ENCODE measurements around the gene TFDP1. TPM values are rescaled to one million over a fixed set of nuclear protein-coding genes. Genes with fewer than 3 reads are reported as not detected.
A peak's percentile ranks its signal among the peaks of the same experiment; 100 is the strongest.

The TFDP1 gene
- total RNA-seq, 3 donors from 2014 or later, result 31.8 to 34.0 (median 33.3) TPM

DNA sequence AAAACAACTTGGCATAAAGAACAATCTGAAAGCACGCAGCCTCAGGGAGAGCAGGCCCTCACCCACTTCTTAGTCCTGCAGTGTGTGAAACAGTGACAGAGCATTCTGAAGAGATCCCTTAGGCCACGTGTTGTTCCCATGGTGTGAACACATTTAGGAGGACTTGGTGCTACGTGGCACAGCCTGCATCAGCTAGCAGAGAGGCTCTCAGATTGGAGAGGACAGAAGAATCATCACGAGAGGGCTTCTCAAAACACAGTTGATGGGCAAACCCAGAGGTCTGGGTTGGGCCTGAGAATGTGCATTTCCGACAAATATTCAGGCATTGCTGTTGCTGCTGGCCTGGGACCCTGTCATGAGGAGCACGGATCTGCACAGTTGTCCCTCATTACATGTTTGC is 26.1 kb upstream of the TFDP1 start:
- no peaks in the 10 kb centered on the region for H3K36me3 ChIP-seq
- DNase-seq (ENCODE audit: low spot score in 2 of 2), result peak; percentile 2 to 10
- no peaks in the 10 kb centered on the region for H3K4me1 ChIP-seq
- H3K27ac ChIP-seq, result no peak overlapping the region
- no peaks in the 10 kb centered on the region for H3K9me3 ChIP-seq
- TF ChIP-seq, protein P1, sequence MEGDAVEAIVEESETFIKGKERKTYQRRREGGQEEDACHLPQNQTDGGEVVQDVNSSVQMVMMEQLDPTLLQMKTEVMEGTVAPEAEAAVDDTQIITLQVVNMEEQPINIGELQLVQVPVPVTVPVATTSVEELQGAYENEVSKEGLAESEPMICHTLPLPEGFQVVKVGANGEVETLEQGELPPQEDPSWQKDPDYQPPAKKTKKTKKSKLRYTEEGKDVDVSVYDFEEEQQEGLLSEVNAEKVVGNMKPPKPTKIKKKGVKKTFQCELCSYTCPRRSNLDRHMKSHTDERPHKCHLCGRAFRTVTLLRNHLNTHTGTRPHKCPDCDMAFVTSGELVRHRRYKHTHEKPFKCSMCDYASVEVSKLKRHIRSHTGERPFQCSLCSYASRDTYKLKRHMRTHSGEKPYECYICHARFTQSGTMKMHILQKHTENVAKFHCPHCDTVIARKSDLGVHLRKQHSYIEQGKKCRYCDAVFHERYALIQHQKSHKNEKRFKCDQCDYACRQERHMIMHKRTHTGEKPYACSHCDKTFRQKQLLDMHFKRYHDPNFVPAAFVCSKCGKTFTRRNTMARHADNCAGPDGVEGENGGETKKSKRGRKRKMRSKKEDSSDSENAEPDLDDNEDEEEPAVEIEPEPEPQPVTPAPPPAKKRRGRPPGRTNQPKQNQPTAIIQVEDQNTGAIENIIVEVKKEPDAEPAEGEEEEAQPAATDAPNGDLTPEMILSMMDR (IDR thresholded peaks at IDR 0.05), result no peak
- no peak for TF ChIP-seq POLR2AphosphoS5 (IDR thresholded peaks at IDR 0.05)
- no peak for TF ChIP-seq POLR2A (IDR thresholded peaks at IDR 0.05)
- H3K4me3 ChIP-seq, result no peak overlapping the region
- H3K27me3 ChIP-seq, result no peaks in the 10 kb centered on the region
- intact Hi-C loops (cut with DNase I; ENCODE audit: low total_unique reads), result no loop called here

DNA sequence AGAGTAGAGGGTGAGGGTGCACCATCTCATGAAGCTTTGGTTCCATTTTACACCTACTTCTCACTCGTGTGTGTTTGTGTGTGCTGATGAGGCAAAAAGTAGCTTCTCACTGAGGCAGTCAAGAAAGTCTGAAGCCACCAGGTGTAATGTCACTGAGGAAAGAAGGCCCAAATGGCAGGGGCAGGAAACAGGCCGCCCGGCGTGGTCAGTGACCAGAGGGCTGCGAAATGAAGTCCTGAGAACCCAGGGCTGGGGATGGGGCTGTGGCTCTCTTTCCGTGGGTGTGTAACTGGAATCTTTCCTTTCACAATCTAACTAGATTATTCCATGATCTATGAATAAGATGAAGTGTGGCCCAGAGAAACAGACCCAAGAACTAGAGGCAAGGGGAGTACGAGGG is 25.5 kb upstream of the TFDP1 start:
- no peak overlapping the region for H3K27ac ChIP-seq
- H3K36me3 ChIP-seq, result no peaks in the 10 kb centered on the region
- DNase-seq (ENCODE audit: low spot score in 2 of 2), result no peak
- H3K4me3 ChIP-seq, result no peak overlapping the region
- no peaks in the 10 kb centered on the region for H3K9me3 ChIP-seq
- no peaks in the 10 kb centered on the region for H3K27me3 ChIP-seq
- no peak for TF ChIP-seq POLR2AphosphoS5 (IDR thresholded peaks at IDR 0.05)
- TF ChIP-seq POLR2A (IDR thresholded peaks at IDR 0.05), result no peak
- TF ChIP-seq, protein P1 (IDR thresholded peaks at IDR 0.05), result no peak
- intact Hi-C loops (cut with DNase I; ENCODE audit: low total_unique reads), result no loop called here
- no peaks in the 10 kb centered on the region for H3K4me1 ChIP-seq

DNA sequence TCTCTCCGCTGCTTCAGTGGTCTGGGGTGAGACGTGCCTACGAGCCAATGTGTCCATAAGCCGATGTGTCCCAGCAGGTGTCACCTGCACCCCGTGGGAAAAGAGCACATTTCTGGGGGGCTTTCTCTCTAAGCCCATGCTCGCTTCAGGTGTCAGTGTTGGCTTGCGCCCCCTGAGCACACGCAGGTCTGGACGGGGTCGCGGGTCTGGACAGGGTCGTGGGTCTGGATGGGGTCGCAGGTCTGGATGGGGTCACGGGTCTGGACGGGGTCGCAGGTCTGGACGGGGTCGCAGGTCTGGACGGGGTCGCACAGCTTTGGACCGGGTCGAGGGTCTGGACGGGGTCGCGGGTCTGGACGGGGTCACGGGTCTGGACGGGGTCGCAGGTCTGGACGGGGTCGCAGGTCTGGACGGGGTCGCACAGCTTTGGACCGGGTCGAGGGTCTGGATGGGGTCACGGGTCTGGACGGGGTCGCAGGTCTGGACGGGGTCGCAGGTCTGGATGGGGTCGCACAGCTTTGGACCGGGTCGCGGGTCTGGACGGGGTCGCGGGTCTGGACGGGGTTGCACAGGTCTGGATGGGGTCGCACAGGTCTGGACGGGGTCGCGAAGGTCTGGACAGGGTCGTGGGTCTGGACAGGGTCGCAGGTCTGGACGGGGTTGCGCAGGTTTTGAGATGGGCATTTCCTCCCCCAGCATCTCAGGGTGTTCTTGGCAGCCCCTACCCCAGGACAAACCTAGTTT is 24.5 kb upstream of the TFDP1 start:
- Histone ChIP-seq H3K9me3 (no peaks in the 10 kb centered on the region), H3K27me3 (no peaks in the 10 kb centered on the region), H3K4me1 (no peaks in the 10 kb centered on the region), H3K4me3 (no peak overlapping the region), H3K27ac (no peak overlapping the region), H3K36me3 (no peaks in the 10 kb centered on the region)
- no peak for TF ChIP-seq POLR2A (IDR thresholded peaks at IDR 0.05)
- no peak for TF ChIP-seq POLR2AphosphoS5 (IDR thresholded peaks at IDR 0.05)
- TF ChIP-seq, protein P1 (IDR thresholded peaks at IDR 0.05), result no peak
- intact Hi-C loops (cut with DNase I; ENCODE audit: low total_unique reads), result no loop called here
- peak; percentile 10 to 24 for DNase-seq (ENCODE audit: low spot score in 2 of 2)

DNA sequence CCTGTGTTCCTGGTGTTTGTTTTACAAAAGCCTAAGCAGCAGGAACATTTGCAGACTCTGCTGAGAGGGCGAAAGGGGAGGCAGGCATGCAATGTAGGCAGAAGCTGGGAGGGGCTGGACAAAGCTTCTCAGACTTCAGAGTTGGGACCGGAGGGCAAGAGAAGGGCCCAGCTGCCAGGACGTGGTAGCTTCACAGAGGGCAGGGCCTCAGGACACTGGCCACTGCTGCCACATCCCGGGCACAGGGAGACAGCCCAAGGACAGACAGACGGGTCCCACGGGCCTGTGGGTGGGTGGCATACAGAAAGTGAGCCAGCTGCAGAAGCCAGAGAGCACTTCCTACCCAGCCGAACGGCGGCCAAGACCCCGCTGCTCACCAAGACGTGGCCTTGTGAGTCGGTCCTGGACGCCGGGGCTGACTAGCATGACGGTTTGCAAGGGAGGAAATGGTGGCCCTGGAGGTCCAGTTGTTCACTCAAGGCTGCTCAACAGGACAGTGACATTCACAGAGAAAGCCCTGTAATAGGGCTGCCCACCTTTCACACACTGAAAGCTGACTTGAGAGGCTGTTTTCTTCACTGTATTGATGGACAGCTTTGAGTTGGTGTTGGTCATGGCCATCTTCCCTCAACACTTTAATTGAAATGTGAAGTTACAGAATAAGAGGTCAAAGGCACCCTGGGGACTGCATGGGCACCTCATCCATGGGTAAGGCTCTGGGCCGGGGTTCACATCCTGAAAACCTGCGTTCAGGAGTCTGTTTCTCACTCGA is 23.7 kb upstream of the TFDP1 start:
- H3K36me3 ChIP-seq, result no peaks in the 10 kb centered on the region
- no peak overlapping the region for H3K27ac ChIP-seq
- DNase-seq (ENCODE audit: low spot score in 2 of 2), result peak; percentile 2 to 14
- H3K9me3 ChIP-seq, result no peaks in the 10 kb centered on the region
- TF ChIP-seq POLR2AphosphoS5 (IDR thresholded peaks at IDR 0.05), result no peak
- TF ChIP-seq, protein P1 (IDR thresholded peaks at IDR 0.05), result no peak
- TF ChIP-seq POLR2A (IDR thresholded peaks at IDR 0.05), result no peak
- H3K27me3 ChIP-seq, result no peaks in the 10 kb centered on the region
- intact Hi-C loops (cut with DNase I; ENCODE audit: low total_unique reads), result no loop called here
- H3K4me1 ChIP-seq, result no peaks in the 10 kb centered on the region
- no peak overlapping the region for H3K4me3 ChIP-seq

All from breast epithelium (tissue), 4 donors.